ENCODE measurements around the gene SNAP91.
"Not testable (repeated sequence)": the region's sequence is repeated elsewhere in the genome, so short reads cannot be mapped to it uniquely, and the experiment has no call there.

The SNAP91 gene, protein sequence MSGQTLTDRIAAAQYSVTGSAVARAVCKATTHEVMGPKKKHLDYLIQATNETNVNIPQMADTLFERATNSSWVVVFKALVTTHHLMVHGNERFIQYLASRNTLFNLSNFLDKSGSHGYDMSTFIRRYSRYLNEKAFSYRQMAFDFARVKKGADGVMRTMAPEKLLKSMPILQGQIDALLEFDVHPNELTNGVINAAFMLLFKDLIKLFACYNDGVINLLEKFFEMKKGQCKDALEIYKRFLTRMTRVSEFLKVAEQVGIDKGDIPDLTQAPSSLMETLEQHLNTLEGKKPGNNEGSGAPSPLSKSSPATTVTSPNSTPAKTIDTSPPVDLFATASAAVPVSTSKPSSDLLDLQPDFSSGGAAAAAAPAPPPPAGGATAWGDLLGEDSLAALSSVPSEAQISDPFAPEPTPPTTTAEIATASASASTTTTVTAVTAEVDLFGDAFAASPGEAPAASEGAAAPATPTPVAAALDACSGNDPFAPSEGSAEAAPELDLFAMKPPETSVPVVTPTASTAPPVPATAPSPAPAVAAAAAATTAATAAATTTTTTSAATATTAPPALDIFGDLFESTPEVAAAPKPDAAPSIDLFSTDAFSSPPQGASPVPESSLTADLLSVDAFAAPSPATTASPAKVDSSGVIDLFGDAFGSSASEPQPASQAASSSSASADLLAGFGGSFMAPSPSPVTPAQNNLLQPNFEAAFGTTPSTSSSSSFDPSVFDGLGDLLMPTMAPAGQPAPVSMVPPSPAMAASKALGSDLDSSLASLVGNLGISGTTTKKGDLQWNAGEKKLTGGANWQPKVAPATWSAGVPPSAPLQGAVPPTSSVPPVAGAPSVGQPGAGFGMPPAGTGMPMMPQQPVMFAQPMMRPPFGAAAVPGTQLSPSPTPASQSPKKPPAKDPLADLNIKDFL

DNA sequence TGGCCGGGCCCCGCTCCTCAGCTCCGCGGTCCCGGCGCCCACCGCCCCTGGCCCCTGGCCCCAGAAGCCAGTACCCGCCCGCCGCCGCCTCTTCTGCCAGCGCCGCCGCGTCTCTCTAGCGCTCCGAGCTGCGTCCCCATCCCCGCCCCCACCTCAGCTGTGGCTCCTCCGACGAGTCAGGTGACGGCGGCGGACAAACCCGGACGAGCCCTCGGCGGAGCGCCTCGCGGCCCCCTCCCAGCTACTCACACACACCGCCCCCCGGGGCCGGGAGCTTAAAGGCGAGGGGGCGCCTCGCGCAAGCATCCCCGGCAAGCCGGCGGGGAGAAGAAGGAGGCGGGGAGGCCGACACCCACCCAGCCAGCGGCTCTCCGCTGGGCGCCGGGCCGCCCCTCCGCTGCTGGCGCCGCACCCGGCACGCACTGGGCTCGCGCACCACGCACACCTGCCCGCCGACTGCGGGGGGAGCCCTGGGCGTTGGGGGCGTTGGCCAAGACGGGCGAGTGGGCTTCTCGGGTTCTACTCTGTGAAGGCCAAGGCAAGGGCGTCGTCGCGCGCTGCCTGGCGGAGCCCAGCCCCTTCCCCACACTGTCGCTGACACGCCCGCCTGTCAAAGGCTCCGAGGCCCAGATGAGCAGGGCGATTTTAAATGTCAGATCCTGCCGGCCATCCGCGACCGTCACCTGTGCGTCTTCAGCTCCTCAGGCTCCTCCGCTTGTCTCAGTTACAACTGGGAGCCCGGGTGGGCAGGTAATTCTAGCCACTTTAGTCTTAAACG is at the start of gene SNAP91:
TSS of gene SNAP91 (minus strand) at position 132 of the 778 bp plus-strand sequence. CDS start 1,174 bp downstream, outside the sequence.
- no peak for DNase-seq (ENCODE audit: low spot score)

DNA sequence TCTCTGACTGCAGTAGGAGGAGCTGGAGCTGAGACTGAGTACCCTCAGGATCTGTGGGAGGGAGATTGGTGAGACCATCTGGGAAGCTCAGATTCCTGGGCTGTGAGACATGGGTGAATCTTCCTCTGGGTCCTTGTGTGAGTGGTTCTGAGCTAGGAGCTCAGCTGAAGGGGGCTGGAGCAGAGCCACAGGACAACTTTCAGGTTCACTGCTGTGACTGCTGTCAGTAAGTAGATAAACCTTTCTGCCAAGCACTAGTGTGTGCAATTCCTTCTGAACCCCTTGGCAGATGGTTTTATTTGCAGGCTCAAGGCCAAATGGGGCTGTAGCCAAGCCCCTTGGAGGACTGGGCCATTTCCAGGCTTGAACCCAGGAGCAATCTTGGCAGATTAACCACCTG is 49.6 kb upstream of the SNAP91 start:
- no peak for DNase-seq (ENCODE audit: low spot score)

DNA sequence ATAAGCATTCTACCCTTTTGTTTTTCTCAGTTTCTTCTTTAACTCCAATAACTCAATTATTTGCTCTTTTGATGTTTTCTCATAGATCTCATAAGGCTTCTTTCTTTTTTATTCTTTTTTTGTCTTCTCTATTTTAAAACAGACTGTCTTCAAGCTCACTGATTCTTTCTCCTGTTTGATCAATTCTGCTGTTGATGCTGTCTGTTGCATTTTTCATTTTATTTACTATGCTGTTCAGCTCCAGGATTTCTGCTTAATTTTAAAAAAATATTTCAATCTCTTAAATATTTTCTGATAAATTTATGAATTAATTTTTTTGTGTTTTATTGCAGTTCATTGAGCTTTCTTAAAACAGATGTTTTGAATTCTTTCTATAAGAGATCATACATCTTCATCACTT is 48.1 kb upstream of the SNAP91 start:
- DNase-seq (ENCODE audit: low spot score) = no peak

DNA sequence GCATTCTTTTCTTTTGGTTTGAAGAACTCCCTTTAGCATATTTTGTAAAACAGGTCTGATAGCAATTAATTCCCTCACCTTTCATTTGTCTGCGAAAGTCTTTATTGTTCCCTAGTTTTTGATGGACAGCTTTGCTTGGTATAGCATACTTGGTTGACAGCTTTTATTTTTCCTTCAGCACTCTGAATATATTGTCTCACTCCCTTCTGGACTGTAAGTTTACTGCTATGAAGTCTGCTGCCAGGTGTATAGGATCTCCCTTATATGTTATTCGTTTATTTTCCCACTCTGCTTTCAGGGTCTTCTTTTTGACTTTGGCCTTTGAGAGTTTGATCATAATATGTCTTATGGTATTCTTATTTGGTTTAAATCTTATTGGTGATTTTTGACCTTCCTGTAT is 47.7 kb upstream of the SNAP91 start:
- no peak for DNase-seq (ENCODE audit: low spot score)

DNA sequence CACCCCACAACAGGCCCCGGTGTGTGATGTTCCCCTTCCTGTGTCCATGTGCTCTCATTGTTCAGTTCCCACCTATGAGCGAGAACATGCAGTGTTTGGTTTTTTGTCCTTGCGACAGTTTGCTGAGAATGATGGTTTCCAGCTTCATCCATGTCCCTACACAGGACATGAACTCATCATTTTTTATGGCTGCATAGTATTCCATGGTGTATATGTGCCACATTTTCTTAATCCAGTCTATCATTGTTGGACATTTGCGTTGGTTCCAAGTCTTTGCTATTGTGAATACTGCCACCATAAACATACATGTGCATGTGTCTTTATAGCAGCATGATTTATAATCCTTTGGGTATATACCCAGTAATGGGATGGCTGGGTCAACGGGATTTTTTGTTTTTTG is 43.5 kb upstream of the SNAP91 start:
- DNase-seq (ENCODE audit: low spot score) = not testable (repeated sequence)

DNA sequence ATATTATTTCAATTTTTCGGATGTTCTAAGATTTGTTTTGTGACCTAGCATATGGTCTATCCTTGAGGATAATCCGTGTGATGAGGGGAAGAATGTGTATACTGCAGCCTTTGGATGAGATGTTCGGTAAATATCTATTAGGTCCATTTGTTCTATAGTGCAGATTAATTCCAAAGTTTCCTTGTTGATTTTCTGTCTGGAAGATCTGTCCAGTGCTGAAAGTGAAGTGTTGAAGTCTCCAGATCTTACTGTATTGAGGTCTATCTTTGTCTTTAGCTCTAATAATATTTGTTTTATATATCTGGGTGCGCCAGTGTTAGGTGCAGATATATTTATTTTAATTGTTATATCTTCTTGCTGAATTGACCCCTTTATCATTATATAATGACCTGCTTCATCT is 32.2 kb upstream of the SNAP91 start:
- no peak for DNase-seq (ENCODE audit: low spot score)

DNA sequence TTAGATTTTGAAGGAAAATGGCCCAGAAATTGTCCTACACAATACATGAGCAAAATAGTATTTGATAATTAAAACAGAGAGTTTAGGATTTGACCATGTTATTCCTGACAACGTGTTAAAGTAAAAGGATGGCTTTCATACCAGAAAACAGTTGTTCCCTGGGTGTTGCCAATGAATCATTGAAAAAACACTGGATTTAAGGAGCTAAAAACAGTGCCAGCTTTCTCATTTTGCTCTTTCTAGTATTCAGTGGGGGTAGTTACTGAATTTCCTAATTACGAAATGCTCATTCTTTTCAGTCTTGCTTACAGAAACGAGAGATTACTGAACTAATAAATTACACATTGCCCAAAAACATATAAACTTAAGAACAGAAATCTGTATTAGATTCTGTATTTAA is 26.6 kb upstream of the SNAP91 start:
- DNase-seq (ENCODE audit: low spot score) = no peak

DNA sequence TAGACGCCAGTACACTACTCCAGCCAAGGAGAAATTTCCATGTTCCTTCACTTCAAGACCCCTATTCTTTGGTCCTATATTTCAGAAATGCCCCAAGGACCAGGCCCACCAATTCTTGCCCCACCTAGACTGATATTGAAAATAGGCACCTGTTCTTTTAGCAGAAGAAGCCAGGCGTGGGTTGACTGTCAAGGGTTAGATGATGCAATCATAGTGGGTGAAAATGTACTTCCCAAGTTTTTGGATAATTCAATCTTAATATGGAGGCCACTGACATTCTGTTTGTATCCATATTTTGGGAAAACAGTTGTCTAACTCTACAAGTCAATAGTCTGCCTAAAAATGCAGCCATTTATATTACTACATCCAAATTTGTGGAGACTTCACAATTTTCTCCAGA is 21.0 kb upstream of the SNAP91 start:
- DNase-seq (ENCODE audit: low spot score) = no peak

DNA sequence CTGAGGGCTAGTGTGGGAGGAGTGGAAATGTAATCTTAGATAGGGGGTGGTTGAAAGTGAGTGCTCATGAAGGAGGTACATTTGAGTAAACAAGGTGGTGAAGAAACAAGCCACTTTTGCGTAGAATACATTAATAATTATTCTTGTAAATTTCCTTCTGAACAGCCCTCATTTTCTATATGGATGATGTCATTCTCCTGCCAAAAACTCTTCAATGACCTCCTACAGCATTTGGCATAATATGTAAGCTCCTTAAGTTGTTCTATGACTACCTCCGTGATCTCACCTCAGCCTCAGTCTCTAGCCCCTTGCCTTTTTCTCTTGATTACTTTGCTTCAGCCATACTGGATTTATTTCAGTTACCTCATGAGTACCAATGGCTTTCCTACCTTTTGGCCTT is 14.0 kb upstream of the SNAP91 start:
- no peak for DNase-seq (ENCODE audit: low spot score)

DNA sequence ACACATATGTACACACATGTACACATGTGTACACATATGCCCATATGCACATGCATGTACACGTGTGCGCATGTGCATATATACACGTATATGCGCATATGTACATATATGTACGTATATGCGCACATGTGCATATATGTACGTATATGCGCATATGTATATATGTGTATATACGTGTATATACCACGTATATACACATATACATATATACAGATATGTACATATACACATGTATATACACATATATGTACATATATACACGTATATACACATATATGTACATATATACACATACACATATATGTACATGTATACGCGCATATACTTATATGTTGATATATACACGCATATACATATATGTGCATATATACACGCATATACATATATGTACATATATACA is 8.9 kb upstream of the SNAP91 start:
- DNase-seq (ENCODE audit: low spot score) = no peak

DNA sequence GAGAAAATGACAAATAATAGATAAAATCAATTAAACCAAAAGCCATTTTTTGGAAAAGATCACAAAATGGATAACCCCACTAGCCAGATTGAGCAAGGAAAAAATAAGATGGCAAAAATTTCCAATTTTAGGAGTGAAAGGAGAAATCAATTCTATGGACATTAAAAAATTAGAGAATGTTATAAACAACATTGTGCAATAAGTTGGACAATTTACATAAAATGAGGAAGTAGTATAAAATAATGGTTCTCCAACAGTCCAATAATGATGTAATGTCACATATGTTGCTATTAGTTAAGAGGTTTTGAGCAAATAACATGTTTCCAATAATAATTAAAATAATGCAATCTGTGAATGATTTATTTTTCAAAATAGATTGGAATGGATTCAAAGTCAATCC is 3.1 kb upstream of the SNAP91 start:
- DNase-seq (ENCODE audit: low spot score) = no peak

DNA sequence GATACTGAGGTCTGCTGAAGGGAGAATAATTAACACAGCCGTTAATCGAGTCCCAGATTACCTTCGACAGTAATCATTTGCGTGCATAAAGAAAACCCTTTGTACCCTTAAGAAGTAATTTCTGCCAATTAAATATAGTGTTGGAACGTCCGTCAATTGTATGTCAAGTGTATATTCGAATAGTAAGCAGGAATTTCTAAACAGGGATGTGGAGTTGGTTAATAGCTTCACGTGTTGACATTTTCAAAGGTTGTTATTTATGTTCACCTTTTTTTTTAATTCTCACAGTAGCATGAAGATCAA is 798 bp upstream of the SNAP91 start:
- no peak for DNase-seq (ENCODE audit: low spot score)

DNA sequence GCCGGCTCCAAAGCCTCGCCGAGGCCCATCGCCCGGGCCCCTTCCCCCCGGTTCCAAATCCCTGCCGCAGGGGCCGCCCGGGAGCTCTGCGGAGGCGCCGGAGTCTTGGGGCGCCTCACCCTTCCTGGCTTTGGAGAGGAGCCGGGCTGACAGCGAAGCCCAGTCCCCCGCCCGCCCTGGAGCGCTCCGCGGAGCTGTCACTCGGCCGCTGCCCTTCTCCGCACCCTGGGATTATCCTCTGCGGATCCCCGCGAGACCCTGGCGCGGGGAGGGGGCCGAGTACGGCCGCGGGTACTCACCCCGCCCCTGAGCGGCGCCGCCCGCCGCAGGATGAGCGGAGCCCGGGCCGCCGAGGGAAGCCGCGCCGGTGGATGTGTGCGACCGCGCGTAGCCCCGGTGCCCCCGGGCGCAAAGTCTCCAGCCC is 343 bp downstream of the SNAP91 start:
- DNase-seq (ENCODE audit: low spot score) = no peak

DNA sequence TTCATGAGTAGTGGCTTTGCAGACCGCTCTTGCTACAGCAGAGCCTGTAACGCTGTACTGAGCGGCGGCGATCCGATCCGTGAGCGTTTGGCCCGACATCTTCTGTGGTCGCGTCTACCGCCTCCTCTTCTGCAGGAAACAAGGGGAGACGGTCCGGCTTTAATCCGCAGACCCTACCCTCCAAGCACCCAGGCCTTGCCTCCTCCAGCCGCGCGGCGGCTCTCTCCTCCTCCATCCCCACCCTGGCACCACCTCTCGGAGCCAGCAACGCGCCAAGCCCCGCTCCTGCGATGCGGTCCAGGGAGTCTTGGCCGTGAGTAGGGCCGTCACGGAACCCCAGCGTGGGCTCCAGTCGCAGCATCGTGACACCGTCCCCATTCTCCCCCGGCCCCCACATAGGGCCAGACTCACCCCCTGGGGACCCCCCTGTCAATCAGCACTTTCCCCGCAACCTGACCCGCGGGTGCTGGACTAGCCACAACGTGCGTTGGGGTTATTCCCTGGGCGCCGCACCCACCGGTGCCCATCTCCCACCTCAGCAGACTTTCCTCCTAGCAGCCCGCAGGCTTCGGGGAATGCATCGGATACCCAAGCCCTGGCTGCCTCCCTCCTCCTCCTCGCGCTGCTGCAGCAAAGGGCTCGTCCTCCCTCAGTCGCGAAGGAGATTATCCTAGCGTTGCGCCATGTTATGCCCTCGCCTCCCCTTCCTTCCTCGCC is 914 bp downstream of the SNAP91 start:
- no peak for DNase-seq (ENCODE audit: low spot score)

DNA sequence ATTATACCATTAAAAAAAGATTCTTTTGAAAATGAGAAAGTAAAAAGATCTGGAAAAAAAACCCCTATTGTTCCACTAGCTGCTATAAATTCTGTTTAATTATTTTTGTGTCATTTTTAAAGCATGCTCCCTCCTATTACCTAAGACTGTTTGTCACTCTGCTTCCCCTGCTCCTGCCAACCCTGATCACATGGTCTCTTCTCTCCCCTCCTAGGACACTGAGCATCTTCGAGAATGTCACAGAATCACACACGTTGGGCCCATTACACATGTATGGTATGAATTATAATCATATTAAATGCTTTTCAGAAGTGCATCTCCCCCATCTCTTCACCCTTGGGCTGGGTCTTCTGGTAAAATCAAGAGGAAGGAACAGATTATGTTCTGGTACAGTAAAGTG is 6.2 kb downstream of the SNAP91 start:
- DNase-seq (ENCODE audit: low spot score) = no peak

DNA sequence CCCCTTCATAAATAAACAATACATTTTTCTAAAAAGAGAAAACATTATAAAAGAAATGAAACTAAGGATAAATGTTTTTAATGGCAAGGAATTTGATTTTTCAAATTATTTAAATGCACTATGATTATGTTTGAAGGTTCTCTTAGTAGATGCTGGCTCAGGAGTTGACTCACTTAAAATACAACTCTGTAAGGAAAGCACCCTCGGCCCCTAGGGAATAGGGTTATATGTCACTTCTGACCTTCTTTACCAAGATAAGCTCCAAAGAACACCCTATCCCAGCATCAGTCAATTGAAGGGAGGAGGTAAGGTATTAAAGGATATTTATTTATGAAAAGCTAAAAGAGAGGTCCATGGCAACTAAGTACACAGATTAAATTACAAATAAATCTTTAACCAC is 6.8 kb downstream of the SNAP91 start:
- DNase-seq (ENCODE audit: low spot score) = no peak

DNA sequence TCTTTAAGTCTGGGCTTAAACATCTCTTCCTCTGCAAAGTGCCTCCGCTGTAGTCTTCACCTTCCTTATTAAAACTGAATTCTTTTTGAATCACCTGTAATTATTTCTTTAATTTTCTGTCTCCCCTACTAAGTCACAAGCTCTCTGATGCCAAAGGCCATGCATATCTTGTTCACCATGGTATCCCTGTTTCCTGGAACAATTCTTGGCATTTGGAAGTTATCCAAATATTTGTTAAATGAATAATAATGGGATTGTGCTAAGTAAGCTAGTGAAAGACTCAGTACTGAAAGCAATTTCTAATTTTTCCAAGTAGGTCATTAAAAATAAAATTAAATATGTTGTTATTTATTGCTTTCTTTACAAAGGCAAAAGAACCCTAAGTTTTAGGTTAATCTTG is 12.2 kb downstream of the SNAP91 start:
- DNase-seq (ENCODE audit: low spot score) = no peak

DNA sequence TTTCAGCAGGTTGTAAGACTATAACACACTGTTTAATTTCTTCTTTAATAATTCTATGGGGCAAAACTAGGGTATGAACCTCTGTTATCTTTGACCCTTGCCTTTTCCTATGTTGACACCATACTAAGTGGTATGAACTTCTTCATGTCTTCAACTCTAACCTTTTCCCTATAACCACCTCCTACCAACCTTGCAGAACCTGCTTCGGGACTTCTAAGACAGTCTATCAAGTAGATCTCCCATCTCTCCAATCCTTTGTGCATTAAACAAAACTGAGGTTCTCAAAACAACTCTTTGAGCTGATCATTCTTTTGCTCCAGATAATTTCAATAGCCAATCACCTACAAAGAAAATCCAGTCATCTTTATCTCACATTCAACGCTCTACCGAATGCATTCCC is 23.4 kb downstream of the SNAP91 start:
- DNase-seq (ENCODE audit: low spot score) = no peak

DNA sequence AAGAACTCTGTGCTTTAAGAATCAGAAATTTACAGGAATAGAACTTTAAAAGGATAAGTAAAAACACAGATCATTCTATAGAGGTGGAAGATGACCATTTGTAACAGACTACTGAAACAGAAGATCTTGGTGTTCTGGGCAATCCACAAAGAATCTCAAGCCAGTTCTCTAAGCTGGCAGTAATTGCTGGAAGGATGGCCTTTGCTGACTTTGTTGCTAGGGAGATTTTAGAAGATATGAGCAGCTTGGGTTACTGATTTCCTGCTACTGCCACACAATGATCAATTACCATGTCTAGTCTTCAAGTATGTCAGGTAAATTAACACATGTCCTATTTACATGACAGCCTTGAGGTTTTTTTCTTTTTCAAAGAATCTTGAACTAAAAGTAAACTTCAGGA is 31.1 kb downstream of the SNAP91 start:
- no peak for DNase-seq (ENCODE audit: low spot score)

DNA sequence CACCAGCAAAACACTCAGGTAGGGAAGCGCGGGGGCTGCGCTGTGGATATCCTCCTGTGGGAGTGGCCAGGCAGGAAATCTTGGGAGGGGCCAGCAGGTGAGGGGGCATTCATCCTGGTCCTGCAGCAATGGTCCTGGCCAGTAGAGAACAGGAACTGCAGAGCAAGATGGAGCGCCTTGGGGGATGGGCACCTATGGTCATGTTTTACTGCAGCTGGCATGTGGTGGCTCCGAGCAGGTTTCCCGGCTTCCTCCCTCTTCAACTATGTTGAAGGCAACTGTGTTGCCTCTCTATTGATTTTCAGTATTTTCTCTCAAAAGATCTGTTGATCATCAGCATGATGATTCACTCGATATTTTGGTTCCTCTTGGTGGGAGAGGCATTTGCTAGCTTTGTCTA is 70.9 kb downstream of the SNAP91 start:
- no peak for DNase-seq (ENCODE audit: low spot score)

DNA sequence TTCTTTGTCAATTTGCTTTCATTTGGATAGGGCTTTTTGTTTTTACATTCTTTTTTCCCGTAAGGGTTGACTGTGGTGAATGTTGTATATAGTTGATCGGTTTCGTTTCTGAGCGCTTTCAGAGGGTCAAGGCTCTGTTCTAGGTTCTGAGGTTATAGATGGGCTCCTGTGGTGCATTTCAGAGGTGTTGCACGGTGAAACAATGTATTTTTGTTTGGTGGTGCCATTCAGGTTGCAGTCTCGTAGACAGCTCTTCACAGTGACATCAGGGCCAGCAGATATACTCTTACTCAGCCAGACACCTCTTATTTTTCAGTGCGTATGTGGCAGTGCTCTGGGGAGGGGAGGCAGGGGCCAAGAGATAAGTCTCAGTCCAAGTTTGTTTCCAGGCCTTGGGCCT is 72.1 kb downstream of the SNAP91 start:
- DNase-seq (ENCODE audit: low spot score) = no peak

DNA sequence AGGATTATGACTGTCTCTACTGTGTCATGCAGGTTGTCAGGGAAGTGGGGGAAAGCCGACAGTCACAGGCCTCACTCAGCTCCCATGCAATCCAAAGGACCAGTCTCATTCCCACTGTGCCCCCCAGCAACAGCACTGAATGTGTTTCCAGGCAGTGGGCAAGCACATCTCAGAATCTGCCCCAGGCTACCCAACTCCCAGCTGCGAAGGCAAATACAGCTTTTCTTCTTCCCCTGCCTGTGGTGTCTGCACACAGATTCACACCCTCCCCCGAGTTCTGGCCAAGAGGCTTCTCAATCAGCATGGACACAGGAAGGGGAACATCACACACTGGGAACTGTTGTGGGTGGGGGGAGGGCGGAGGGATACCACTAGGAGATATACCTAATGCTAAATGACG is 75.3 kb downstream of the SNAP91 start:
- DNase-seq (ENCODE audit: low spot score) = no peak

All from CD4-positive, alpha-beta T cell treated with Interleukin-15 for 4 hours (primary cell).